Adrenal gland (tissue), 12 donors: ENCODE results near the gene USP40. TPM values are rescaled to one million over a fixed set of nuclear protein-coding genes. Genes with fewer than 3 reads are reported as not detected.
A peak's percentile ranks its signal among the peaks of the same experiment; 100 is the strongest.

Experiments
- DNase-seq, 7 donors: peaks; one replicate each; pipeline ENCODE4 v3.0.0-alpha.2; 2019 to 2020
- H3K27ac ChIP-seq, 5 donors: fragments of 200-600 bp; sonication (generic) in 4 of 5; 1 replicate in 3 of 5; 2 replicates in 2 of 5; pipeline versions ENCODE4 v1.5.1 to v1.8.0; 2016 to 2020; ENCODE audit warnings: mild to moderate bottlenecking in 1 of 5
- H3K27me3 ChIP-seq: fragments of 200-600 bp; 2 replicates; pipeline ENCODE4 v1.8.0; 2021
- H3K36me3 ChIP-seq, 2 donors: fragments of 200-600 bp; replicated peaks in 1 of 2; 1 replicate in 1 of 2; 2 replicates in 1 of 2; pipeline versions ENCODE4 v1.5.1 to v1.8.0; 2018 to 2022
- H3K4me1 ChIP-seq, 2 donors: fragments of 200-600 bp; replicated peaks in 1 of 2; 1 replicate in 1 of 2; 2 replicates in 1 of 2; pipeline versions ENCODE4 v1.5.1 to v1.8.0; 2018 to 2021
- H3K4me3 ChIP-seq, 4 donors: fragments of 200-600 bp; sonication (generic) in 3 of 4; one replicate each; pipeline ENCODE4 v1.5.1; 2016 to 2018
- H3K9me3 ChIP-seq, 3 donors: fragments of 200-600 bp; sonication (generic) in 1 of 3; replicated peaks in 1 of 3; 1 replicate in 2 of 3; 2 replicates in 1 of 3; pipeline versions ENCODE4 v1.5.1 to v1.8.0; 2016 to 2021
- CTCF ChIP-seq, 6 experiments: fragments of 450-650 bp in 4 of 6; fragments of 200-600 bp in 2 of 6; sonication (generic) in 1 of 6; IDR thresholded peaks; 1 replicate in 5 of 6; 2 replicates in 1 of 6; pipeline versions ENCODE4 v1.5.1 to v1.8.0; 2016 to 2021; ENCODE audit warnings: antibody characterized with exemption in 6 of 6, mild to moderate bottlenecking in 2 of 6, moderate library complexity in 1 of 6
- POLR2A ChIP-seq, 2 donors: fragments of 450-650 bp; IDR thresholded peaks; one replicate each; pipeline ENCODE4 v1.6.1; 2017; ENCODE audit warnings: antibody characterized with exemption in 2 of 2, mild to moderate bottlenecking in 2 of 2, moderate library complexity in 1 of 2
- WGBS, 4 donors: extraction: QIAGEN DNeasy Blood & Tissue Kit in 2 of 4; methylation state at CpG; one replicate each; pipeline versions ENCODE4 v1.1.5 to v1.1.7; 2013 to 2017; 5-methylcytosine and 5-hydroxymethylcytosine counted together
- intact Hi-C, 2 donors: fragments of 100-400 bp; cut with DNase I; formaldehyde crosslinking; loops; one replicate each; pipeline versions ENCODE4 v1.14.1 to v1.15.0; 2022 to 2023
- polyA plus RNA-seq, 3 donors: library from polyadenylated mRNA; stranded (reverse); fragments of 200-250 nt in 2 of 3; fragments of 350-450 nt in 1 of 3; fragmentation: Illumina TruSeq in 1 of 3; extraction: RNeasy Lipid Tissue Mini Kit (QIAGEN cat#74804) in 1 of 3; gene quantifications; one replicate each; pipeline ENCODE4 v1.2.3, GENCODE V29; 2013 to 2014
- total RNA-seq, 9 donors: library from RNA; depleted of rRNA in 4 of 9; stranded (reverse); fragments of >200 nt in 4 of 9; fragments of 120-200 nt in 1 of 9; fragmentation: NEBNext Ultra II Directional in 1 of 9; extraction: Animal tissue kit (Norgen Biotek cat#: 25700) in 1 of 9; gene quantifications; one replicate each; pipeline versions ENCODE4 v1.1.0 to v1.2.4, GENCODE V29; 2013 to 2023
- donor health status: healthy with polysubstance abuse.
- donor health status: Bipolar disorder and iron deficiency.
- donor health status: DM: yes; HTN: yes; CAD: no.
- donor health status: DM: no; HTN: no; CAD: no.
- donor health status: DM: no; HTN: no; CAD: no.
- donor health status: DM: yes; HTN: yes; CAD: no.

The USP40 gene
- total and polyA plus RNA-seq, 12 donors, result 25.1 to 98.7 (median 46.3) TPM

- Histone ChIP-seq H3K36me3 (peaks cover 0 to 21% of the 10 kb centered on the region in 2 donors), H3K27ac (no peak overlapping the region), H3K4me1 (no peaks in the 10 kb centered on the region), H3K27me3 (no peaks in the 10 kb centered on the region), H3K9me3 (no peaks in the 10 kb centered on the region), H3K4me3 (no peak overlapping the region)
- DNase-seq, result peak in 3 of 7 donors; percentile 6 to 47 (median 12)
- TF ChIP-seq CTCF (IDR thresholded peaks at IDR 0.05) (no peak), POLR2A (IDR thresholded peaks at IDR 0.05) (no peak)
- 93 to 97% (median 95%) methylated on average over 11 to 12 of the region's 12 CpGs for WGBS, 4 donors
- intact Hi-C loops, result no loop called here
Measured at GRCh38 chr2:233471291-233472035, 95.1 kb downstream of the USP40 start.

GRCh38 chr2:233470839-233471238 is 95.7 kb downstream of the USP40 start:
- TF ChIP-seq CTCF (IDR thresholded peaks at IDR 0.05) (no peak), POLR2A (IDR thresholded peaks at IDR 0.05) (no peak)
- Histone ChIP-seq H3K4me1 (no peaks in the 10 kb centered on the region), H3K27me3 (no peaks in the 10 kb centered on the region), H3K9me3 (no peaks in the 10 kb centered on the region), H3K36me3 (peaks cover 0 to 16% of the 10 kb centered on the region in 2 donors), H3K27ac (no peak overlapping the region), H3K4me3 (no peak overlapping the region)
- DNase-seq, result peak in 2 of 7 donors; percentile 11 to 25
- intact Hi-C loops, result no loop called here
- WGBS, 4 donors, result 91 to 99% (median 95%) methylated on average over 8 to 14 of the region's 14 CpGs

GRCh38 chr2:233470011-233470687 is 96.4 kb downstream of the USP40 start:
- 67 to 87% (median 79%) methylated on average over 8 to 20 of the region's 20 CpGs for WGBS, 4 donors
- no peak overlapping the region for H3K4me3 ChIP-seq
- no peaks in the 10 kb centered on the region for H3K4me1 ChIP-seq
- peaks cover 0 to 15% of the 10 kb centered on the region in 2 donors for H3K36me3 ChIP-seq
- peak overlapping the region in 3 of 5 donors; percentile 8 to 45 (median 36) for H3K27ac ChIP-seq
- H3K27me3 ChIP-seq, result no peaks in the 10 kb centered on the region
- TF ChIP-seq CTCF (IDR thresholded peaks at IDR 0.05), result no peak
- no peak for TF ChIP-seq POLR2A (IDR thresholded peaks at IDR 0.05)
- H3K9me3 ChIP-seq, result no peaks in the 10 kb centered on the region
- DNase-seq, result peak in 5 of 7 donors; percentile 25 to 50 (median 46)
- intact Hi-C loops, result no loop called here

DNA sequence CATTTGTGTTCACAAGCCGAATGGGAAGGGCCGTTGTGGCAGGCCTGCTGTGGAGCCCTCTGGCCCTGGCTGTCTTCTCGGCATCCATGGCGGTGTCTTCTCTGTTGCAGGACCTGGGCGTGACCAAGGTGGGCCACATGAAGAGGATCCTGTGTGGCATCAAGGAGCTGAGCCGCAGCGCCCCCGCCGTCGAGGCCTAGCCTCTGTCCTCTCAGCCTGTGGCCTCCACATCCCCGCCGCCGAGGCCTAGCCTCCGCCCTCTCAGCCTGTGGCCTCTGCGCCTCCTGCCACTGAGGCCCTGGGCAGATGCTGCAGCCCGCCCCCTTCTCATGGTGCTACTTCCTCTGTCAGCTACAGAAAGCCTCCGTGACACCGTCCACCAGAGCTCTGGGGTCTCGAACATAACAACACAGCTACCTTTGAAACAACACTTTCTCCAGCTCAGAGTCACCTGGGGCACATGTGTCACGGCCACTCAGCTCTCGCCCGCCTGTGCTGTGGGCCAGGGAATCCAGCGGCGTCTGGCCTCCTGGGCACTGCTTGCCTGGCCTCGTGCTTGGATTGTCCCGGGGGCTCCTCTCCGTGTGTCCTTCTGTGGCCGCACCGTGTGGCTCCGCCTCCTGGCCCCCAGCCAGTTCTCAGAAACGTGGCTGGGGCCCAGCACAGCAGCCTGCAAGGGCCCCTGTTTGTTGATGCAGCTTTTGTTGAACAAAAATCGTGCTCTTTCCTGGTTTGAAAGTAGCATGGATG is 97.1 kb downstream of the USP40 start:
- 69 to 90% (median 71%) methylated on average over 15 to 32 of the region's 32 CpGs for WGBS, 4 donors
- no peak for TF ChIP-seq CTCF (IDR thresholded peaks at IDR 0.05)
- no peak for TF ChIP-seq POLR2A (IDR thresholded peaks at IDR 0.05)
- Histone ChIP-seq H3K27me3 (no peaks in the 10 kb centered on the region), H3K4me3 (no peak overlapping the region), H3K4me1 (no peaks in the 10 kb centered on the region), H3K9me3 (no peaks in the 10 kb centered on the region), H3K27ac (peak overlapping the region in 2 of 5 donors; percentile 35 to 36), H3K36me3 (peaks cover 0 to 22% of the 10 kb centered on the region in 2 donors)
- DNase-seq, result peak in 3 of 7 donors; percentile 39 to 43 (median 39)
- intact Hi-C loops, result no loop called here
